SK-N-SH treated with all-trans-retinoic acid at 6 μM for 48 hours (cell line): Measurements from ENCODE around the gene PPIL1.

Experiments used
- ATAC-seq: fragments of 200-7000 bp; cut with Tn5 transposase; 3 replicates; pipeline ENCODE4 v1.9.1; 2020; ENCODE audit warnings: mild to moderate bottlenecking, moderate library complexity
- ARNTL ChIP-seq: fragments of 450-650 bp; formaldehyde crosslinking; IDR thresholded peaks from 2 replicates; pipeline ENCODE4 v1.5.0; 2020; ENCODE audit warnings: low read depth, mild to moderate bottlenecking, moderate library complexity, borderline replicate concordance
- BACH2 ChIP-seq: fragments of 250-450 bp; sonication (Bioruptor Pico); IDR thresholded peaks from 2 replicates; pipeline ENCODE4 v1.9.0; 2021; ENCODE audit warnings: mild to moderate bottlenecking, borderline replicate concordance
- CSDC2 ChIP-seq: fragments of 250-450 bp; sonication (Bioruptor Pico); IDR thresholded peaks from 2 replicates; pipeline ENCODE4 v1.5.0; 2020; ENCODE audit warnings: mild to moderate bottlenecking, moderate library complexity
- CSRNP3 ChIP-seq: fragments of 250-450 bp; sonication (Bioruptor Pico); IDR thresholded peaks from 2 replicates; pipeline ENCODE4 v1.5.1; 2021; ENCODE audit warnings: mild to moderate bottlenecking, moderate library complexity
- ESRRG ChIP-seq: fragments of 250-450 bp; sonication (Bioruptor Pico); IDR thresholded peaks from 2 replicates; pipeline ENCODE4 v1.6.1; 2021; ENCODE audit warnings: mild to moderate bottlenecking
- GLIS3 ChIP-seq: fragments of 250-450 bp; sonication (Bioruptor Pico); IDR thresholded peaks from 2 replicates; pipeline ENCODE4 v1.5.0; 2020; ENCODE audit warnings: mild to moderate bottlenecking, moderate library complexity
- ISL1 ChIP-seq: fragments of 250-450 bp; sonication (Bioruptor Pico); IDR thresholded peaks from 2 replicates; pipeline ENCODE4 v2.1.2; 2022; ENCODE audit warnings: mild to moderate bottlenecking, moderate library complexity
- OSR1 ChIP-seq: fragments of 250-450 bp; sonication (Bioruptor Pico); IDR thresholded peaks from 2 replicates; pipeline ENCODE4 v1.8.0; 2022; ENCODE audit warnings: moderate library complexity, mild to moderate bottlenecking, inconsistent platforms
- PATZ1 ChIP-seq: fragments of 250-450 bp; sonication (Bioruptor Pico); IDR thresholded peaks from 2 replicates; pipeline ENCODE4 v1.8.0; 2020; ENCODE audit warnings: mild to moderate bottlenecking, moderate library complexity, borderline replicate concordance
- PPARA ChIP-seq: fragments of 250-450 bp; sonication (Bioruptor Pico); IDR thresholded peaks from 2 replicates; pipeline ENCODE4 v1.5.0; 2020; ENCODE audit warnings: mild to moderate bottlenecking, borderline replicate concordance
- RARB ChIP-seq: fragments of 250-450 bp; sonication (Bioruptor Pico); IDR thresholded peaks from 2 replicates; pipeline ENCODE4 v1.8.0; 2021; ENCODE audit warnings: mild to moderate bottlenecking, moderate library complexity
- SNAI2 ChIP-seq: fragments of 250-450 bp; sonication (Bioruptor Pico); IDR thresholded peaks from 2 replicates; pipeline ENCODE4 v1.5.0; 2020; ENCODE audit warnings: mild to moderate bottlenecking, moderate library complexity
- TCF4 ChIP-seq: fragments of 250-450 bp; sonication (Bioruptor Pico); IDR thresholded peaks from 2 replicates; pipeline ENCODE4 v1.8.0; 2021; ENCODE audit warnings: mild to moderate bottlenecking, moderate library complexity, borderline replicate concordance
- TSHZ2 ChIP-seq: fragments of 250-450 bp; sonication (Bioruptor Pico); IDR thresholded peaks from 2 replicates; pipeline ENCODE4 v1.5.0; 2020; ENCODE audit warnings: mild to moderate bottlenecking, moderate library complexity
- ZFP3 ChIP-seq: fragments of 250-450 bp; sonication (Bioruptor Pico); IDR thresholded peaks from 2 replicates; pipeline ENCODE4 v1.5.0; 2020; ENCODE audit warnings: mild to moderate bottlenecking, moderate library complexity
- ZFP30 ChIP-seq: fragments of 450-650 bp; formaldehyde crosslinking; IDR thresholded peaks from 2 replicates; pipeline ENCODE4 v1.5.0; 2022; ENCODE audit warnings: mild to moderate bottlenecking, moderate library complexity
- ZNF565 ChIP-seq: fragments of 450-650 bp; formaldehyde crosslinking; conservative IDR thresholded peaks from 2 replicates; pipeline ENCODE4 v1.5.0; 2020; ENCODE audit warnings: low read depth, mild to moderate bottlenecking, moderate library complexity
- ZNF70 ChIP-seq: fragments of 450-650 bp; formaldehyde crosslinking; IDR thresholded peaks from 2 replicates; pipeline ENCODE4 v1.5.0; 2020; ENCODE audit warnings: mild to moderate bottlenecking, moderate library complexity

The PPIL1 gene

DNA sequence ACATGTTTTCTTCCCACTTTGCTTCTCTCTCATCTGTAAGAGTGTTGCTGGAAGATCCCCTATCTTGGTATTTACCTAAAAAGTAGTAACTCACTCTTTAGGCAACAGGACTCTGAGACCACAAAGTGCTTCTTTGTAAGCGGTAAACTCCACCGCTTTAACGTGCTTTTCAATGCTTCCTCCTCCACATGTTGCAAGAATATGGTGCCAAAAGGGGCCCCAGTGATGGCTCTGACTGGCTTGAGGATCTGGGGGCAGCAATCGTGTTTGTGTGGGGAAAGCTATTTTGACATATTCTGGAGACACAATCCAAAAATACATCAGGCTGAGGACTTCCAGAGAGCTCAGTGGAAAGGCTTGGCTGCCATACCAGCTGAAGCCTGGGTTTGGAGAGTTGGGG, 23.0 kb downstream of the PPIL1 start (continued):
- TF ChIP-seq RARB (CRISPR knock-in tag) (no peak), ESRRG (CRISPR knock-in tag) (no peak), ZFP3 (no peak), PATZ1 (CRISPR knock-in tag) (no peak), CSDC2 (no peak), GLIS3 (CRISPR knock-in tag) (no peak), ISL1 (CRISPR knock-in tag) (no peak), ZNF565 (CRISPR knock-in tag) (no peak), BACH2 (CRISPR knock-in tag) (no peak)

- TF ChIP-seq ZFP3 (no peak), CSRNP3 (CRISPR knock-in tag) (no peak), TSHZ2 (CRISPR knock-in tag) (no peak), PATZ1 (CRISPR knock-in tag) (no peak), BACH2 (CRISPR knock-in tag) (no peak), ISL1 (CRISPR knock-in tag) (no peak), ZFP30 (no peak), PPARA (CRISPR knock-in tag) (no peak), RARB (CRISPR knock-in tag) (no peak), ARNTL (CRISPR knock-in tag) (no peak), TCF4 (CRISPR knock-in tag) (no peak), CSDC2 (no peak), OSR1 (CRISPR knock-in tag) (no peak)
- TF ChIP-seq, all 23 proteins: peak for 0
- peak; percentile 57 for ATAC-seq
Measured at GRCh38 chr6:36851149-36851614, 23.4 kb downstream of the PPIL1 start.

GRCh38 chr6:36850021-36850420, 24.6 kb downstream of the PPIL1 start:
- no peak for ATAC-seq
- TF ChIP-seq ZNF70 (CRISPR knock-in tag) (no peak), TSHZ2 (CRISPR knock-in tag) (no peak), CSDC2 (no peak), PATZ1 (CRISPR knock-in tag) (no peak), SNAI2 (CRISPR knock-in tag) (no peak), ZFP3 (no peak), OSR1 (CRISPR knock-in tag) (no peak), GLIS3 (CRISPR knock-in tag) (no peak), BACH2 (CRISPR knock-in tag) (no peak)
